Measurements from ENCODE around the gene MARCHF6.

Gene MARCHF6

GRCh38 chr5:10354048-10354872, 765 bp downstream of the MARCHF6 start:
- under 1% methylated on average over 50 of the region's 54 CpGs for WGBS
- Histone ChIP-seq H3K36me3 (ENCODE audit: insufficient read depth, low read length) (no peaks in the 10 kb centered on the region), H3K27ac (ENCODE audit: low read depth, low read length) (peak overlapping the region; percentile 98)

GRCh38 chr5:10355071-10355889, 1.8 kb downstream of the MARCHF6 start:
- Histone ChIP-seq H3K9ac (ENCODE audit: low read depth, low read length) (peak overlapping the region; percentile 89), H3K9me3 (ENCODE audit: insufficient read depth, low read depth, low read length) (no peaks in the 10 kb centered on the region), H3K4me1 (ENCODE audit: insufficient read depth, low read length) (peaks cover 26% of the 10 kb centered on the region), H3K27ac (ENCODE audit: low read depth, low read length) (no peak overlapping the region), H3K27me3 (ENCODE audit: insufficient read depth, low read length) (peaks cover 7% of the 10 kb centered on the region; the same call in 1 of the 2 replicates), H3K36me3 (ENCODE audit: insufficient read depth, low read length) (no peaks in the 10 kb centered on the region), H3K4me3 (ENCODE audit: low read length) (peak overlapping the region; percentile 76)
- whole genome bisulfite sequencing = 58% methylated on average over 11 of the region's 16 CpGs

More at GRCh38 chr5:10354048-10354872, 765 bp downstream of the MARCHF6 start:
- Histone ChIP-seq H3K9ac (ENCODE audit: low read depth, low read length) (peak overlapping the region; percentile 89), H3K4me3 (ENCODE audit: low read length) (peak overlapping the region; percentile 76), H3K9me3 (ENCODE audit: insufficient read depth, low read depth, low read length) (no peaks in the 10 kb centered on the region), H3K27me3 (ENCODE audit: insufficient read depth, low read length) (peaks cover 7% of the 10 kb centered on the region; the same call in 1 of the 2 replicates), H3K4me1 (ENCODE audit: insufficient read depth, low read length) (peaks cover 26% of the 10 kb centered on the region)

- Histone ChIP-seq H3K27me3 (ENCODE audit: insufficient read depth, low read length) (no peaks in the 10 kb centered on the region), H3K9me3 (ENCODE audit: insufficient read depth, low read depth, low read length) (no peaks in the 10 kb centered on the region), H3K36me3 (ENCODE audit: insufficient read depth, low read length) (no peaks in the 10 kb centered on the region), H3K4me3 (ENCODE audit: low read length) (no peak overlapping the region), H3K4me1 (ENCODE audit: insufficient read depth, low read length) (peaks cover 17% of the 10 kb centered on the region), H3K27ac (ENCODE audit: low read depth, low read length) (no peak overlapping the region), H3K9ac (ENCODE audit: low read depth, low read length) (no peak overlapping the region)
- 94% methylated on average over 2 of the region's 2 CpGs for WGBS
Observed at GRCh38 chr5:10358999-10359398, 5.5 kb downstream of the MARCHF6 start.

GRCh38 chr5:10360686-10361085, 7.2 kb downstream of the MARCHF6 start:
- H3K4me3 ChIP-seq (ENCODE audit: low read length) = no peak overlapping the region
- H3K9ac ChIP-seq (ENCODE audit: low read depth, low read length) = no peak overlapping the region
- no peaks in the 10 kb centered on the region for H3K27me3 ChIP-seq (ENCODE audit: insufficient read depth, low read length)
- H3K36me3 ChIP-seq (ENCODE audit: insufficient read depth, low read length) = no peaks in the 10 kb centered on the region
- no peak overlapping the region for H3K27ac ChIP-seq (ENCODE audit: low read depth, low read length)
- H3K4me1 ChIP-seq (ENCODE audit: insufficient read depth, low read length) = peaks cover 7% of the 10 kb centered on the region
- no peaks in the 10 kb centered on the region for H3K9me3 ChIP-seq (ENCODE audit: insufficient read depth, low read depth, low read length)

GRCh38 chr5:10363519-10364185, 10.2 kb downstream of the MARCHF6 start:
- Histone ChIP-seq H3K36me3 (ENCODE audit: insufficient read depth, low read length) (no peaks in the 10 kb centered on the region), H3K9ac (ENCODE audit: low read depth, low read length) (no peak overlapping the region), H3K4me3 (ENCODE audit: low read length) (no peak overlapping the region), H3K27ac (ENCODE audit: low read depth, low read length) (no peak overlapping the region), H3K27me3 (ENCODE audit: insufficient read depth, low read length) (no peaks in the 10 kb centered on the region), H3K4me1 (ENCODE audit: insufficient read depth, low read length) (peaks cover 6% of the 10 kb centered on the region; the same call in 1 of the 2 replicates), H3K9me3 (ENCODE audit: insufficient read depth, low read depth, low read length) (no peaks in the 10 kb centered on the region)
- WGBS = 97% methylated on average over 2 of the region's 3 CpGs

GRCh38 chr5:10364186-10364689, 10.7 kb downstream of the MARCHF6 start:
- Histone ChIP-seq H3K9me3 (ENCODE audit: insufficient read depth, low read depth, low read length) (no peaks in the 10 kb centered on the region), H3K27me3 (ENCODE audit: insufficient read depth, low read length) (no peaks in the 10 kb centered on the region), H3K4me1 (ENCODE audit: insufficient read depth, low read length) (peaks cover 10% of the 10 kb centered on the region; the same call in 1 of the 2 replicates), H3K9ac (ENCODE audit: low read depth, low read length) (no peak overlapping the region), H3K27ac (ENCODE audit: low read depth, low read length) (no peak overlapping the region), H3K36me3 (ENCODE audit: insufficient read depth, low read length) (no peaks in the 10 kb centered on the region), H3K4me3 (ENCODE audit: low read length) (no peak overlapping the region)
- WGBS = 95% methylated on average over 1 of the region's 1 CpG

GRCh38 chr5:10365782-10366181, 12.3 kb downstream of the MARCHF6 start:
- Histone ChIP-seq H3K4me3 (ENCODE audit: low read length) (no peak overlapping the region), H3K9ac (ENCODE audit: low read depth, low read length) (no peak overlapping the region), H3K4me1 (ENCODE audit: insufficient read depth, low read length) (peaks cover 10% of the 10 kb centered on the region; the same call in 1 of the 2 replicates), H3K27ac (ENCODE audit: low read depth, low read length) (no peak overlapping the region), H3K36me3 (ENCODE audit: insufficient read depth, low read length) (no peaks in the 10 kb centered on the region), H3K27me3 (ENCODE audit: insufficient read depth, low read length) (no peaks in the 10 kb centered on the region), H3K9me3 (ENCODE audit: insufficient read depth, low read depth, low read length) (no peaks in the 10 kb centered on the region)
- 95% methylated on average over 7 of the region's 7 CpGs for WGBS

- no peaks in the 10 kb centered on the region for H3K27me3 ChIP-seq (ENCODE audit: insufficient read depth, low read length)
- H3K9me3 ChIP-seq (ENCODE audit: insufficient read depth, low read depth, low read length) = no peaks in the 10 kb centered on the region
- peaks cover 11% of the 10 kb centered on the region; the same call in 1 of the 2 replicates for H3K4me1 ChIP-seq (ENCODE audit: insufficient read depth, low read length)
- no peak overlapping the region for H3K9ac ChIP-seq (ENCODE audit: low read depth, low read length)
- H3K36me3 ChIP-seq (ENCODE audit: insufficient read depth, low read length) = no peaks in the 10 kb centered on the region
- 90% methylated on average over 11 of the region's 11 CpGs for WGBS
- no peak overlapping the region for H3K27ac ChIP-seq (ENCODE audit: low read depth, low read length)
- H3K4me3 ChIP-seq (ENCODE audit: low read length) = no peak overlapping the region
Observed at GRCh38 chr5:10366310-10367272, 13.1 kb downstream of the MARCHF6 start.

- Histone ChIP-seq H3K27ac (ENCODE audit: low read depth, low read length) (no peak overlapping the region), H3K27me3 (ENCODE audit: insufficient read depth, low read length) (no peaks in the 10 kb centered on the region), H3K4me1 (ENCODE audit: insufficient read depth, low read length) (peaks cover 15% of the 10 kb centered on the region), H3K9ac (ENCODE audit: low read depth, low read length) (no peak overlapping the region), H3K4me3 (ENCODE audit: low read length) (no peak overlapping the region), H3K9me3 (ENCODE audit: insufficient read depth, low read depth, low read length) (no peaks in the 10 kb centered on the region), H3K36me3 (ENCODE audit: insufficient read depth, low read length) (no peaks in the 10 kb centered on the region)
- WGBS = 96% methylated on average over 1 of the region's 1 CpG
Observed at GRCh38 chr5:10367579-10367978, 14.1 kb downstream of the MARCHF6 start.

- no peaks in the 10 kb centered on the region for H3K9me3 ChIP-seq (ENCODE audit: insufficient read depth, low read depth, low read length)
- no peaks in the 10 kb centered on the region for H3K27me3 ChIP-seq (ENCODE audit: insufficient read depth, low read length)
- H3K4me1 ChIP-seq (ENCODE audit: insufficient read depth, low read length) = peaks cover 16% of the 10 kb centered on the region
- no peak overlapping the region for H3K9ac ChIP-seq (ENCODE audit: low read depth, low read length)
- H3K27ac ChIP-seq (ENCODE audit: low read depth, low read length) = no peak overlapping the region
- 94% methylated on average over 2 of the region's 2 CpGs for WGBS
- no peaks in the 10 kb centered on the region for H3K36me3 ChIP-seq (ENCODE audit: insufficient read depth, low read length)
- H3K4me3 ChIP-seq (ENCODE audit: low read length) = no peak overlapping the region
Observed at GRCh38 chr5:10370931-10371330, 17.4 kb downstream of the MARCHF6 start.

All from HUES64 (cell line).